Ovary (tissue), 9 donors: ENCODE results near the gene ANO8. TPM values are rescaled to one million over a fixed set of nuclear protein-coding genes. Genes with fewer than 3 reads are reported as not detected.
A peak's percentile ranks its signal among the peaks of the same experiment; 100 is the strongest.

Source experiments
- DNase-seq, 5 donors: peaks; one replicate each; pipeline ENCODE4 v3.0.0-alpha.2; 2019 to 2020
- H3K27ac ChIP-seq, 2 donors: fragments of 200-600 bp; one replicate each; pipeline versions ENCODE4 v1.5.1 to v1.8.0; 2019 to 2022
- H3K27me3 ChIP-seq: fragments of 200-600 bp; one replicate; pipeline ENCODE4 v1.8.0; 2022
- H3K36me3 ChIP-seq: fragments of 200-600 bp; sonication (generic); one replicate; pipeline ENCODE4 v1.5.1; 2019
- H3K4me1 ChIP-seq: one replicate; pipeline ENCODE4 v1.8.1; 2013; ENCODE audit warnings: mild to moderate bottlenecking, moderate library complexity; ENCODE audit not compliant: insufficient read depth
- H3K4me3 ChIP-seq: fragments of 200-600 bp; sonication (generic); one replicate; pipeline ENCODE4 v1.5.1; 2017
- H3K9me3 ChIP-seq, 2 donors: fragments of 200-600 bp in 1 of 2; sonication (generic) in 1 of 2; one replicate each; pipeline versions ENCODE4 v1.5.1 to v1.8.1; 2013 to 2019; ENCODE audit warnings: mild to moderate bottlenecking in 1 of 2, moderate library complexity in 1 of 2
- EP300 ChIP-seq: sonication (generic); formaldehyde crosslinking; IDR thresholded peaks from one replicate; pipeline ENCODE4 v1.6.1; 2017; ENCODE audit warnings: antibody characterized with exemption
- POLR2A ChIP-seq: fragments of 450-650 bp; IDR thresholded peaks from one replicate; pipeline ENCODE4 v1.6.1; 2017; ENCODE audit warnings: antibody characterized with exemption, mild to moderate bottlenecking, moderate library complexity
- WGBS, 3 donors: extraction: QIAGEN DNeasy Blood & Tissue Kit in 1 of 3; methylation state at CpG; one replicate each; pipeline versions ENCODE4 v1.1.5 to v1.1.7; 2013 to 2017; 5-methylcytosine and 5-hydroxymethylcytosine counted together
- intact Hi-C, 4 donors: fragments of 100-400 bp; cut with DNase I; formaldehyde crosslinking; loops; one replicate each; pipeline versions ENCODE4 v1.11.0 to v1.15.1; 2022 to 2023
- polyA plus RNA-seq, 2 donors: library from polyadenylated mRNA; stranded (reverse); fragments of 200-250 nt in 1 of 2; fragments of 350-450 nt in 1 of 2; fragmentation: Illumina TruSeq in 1 of 2; extraction: RNeasy Lipid Tissue Mini Kit (QIAGEN cat#74804) in 1 of 2; gene quantifications; one replicate each; pipeline ENCODE4 v1.2.3, GENCODE V29; 2013 to 2014
- total RNA-seq, 7 donors: library from RNA; depleted of rRNA in 2 of 7; stranded (reverse); fragments of >200 nt in 2 of 7; fragmentation: NEBNext Ultra II Directional in 3 of 7; extraction: Animal tissue kit (Norgen Biotek cat#: 25700) in 3 of 7; gene quantifications; one replicate each; pipeline versions ENCODE4 v1.1.0 to v1.2.4, GENCODE V29; 2016 to 2023
- TF ChIP-seq, protein P1 (sequence below), 3 donors: fragments of 450-650 bp in 2 of 3; fragments of 200-600 bp in 1 of 3; IDR thresholded peaks; one replicate each; pipeline versions ENCODE4 v1.5.1 to v1.8.0; 2016 to 2022; ENCODE audit warnings: antibody characterized with exemption in 3 of 3, mild to moderate bottlenecking in 1 of 3
- donor health status: DM: no; HTN: no; CAD: no; lungs with moderate emphysema.
- donor health status: DM: no; HTN: no; CAD: no.
- donor health status: Bipolar disorder and iron deficiency.
- donor health status: DM: yes; HTN: yes; CAD: no.
- donor health status: DM: no; HTN: no; CAD: no.
- donor health status: DM: yes; HTN: yes; CAD: no.

ANO8 gene
- total and polyA plus RNA-seq, 9 donors, result 2.0 to 8.9 (median 3.7) TPM

DNA sequence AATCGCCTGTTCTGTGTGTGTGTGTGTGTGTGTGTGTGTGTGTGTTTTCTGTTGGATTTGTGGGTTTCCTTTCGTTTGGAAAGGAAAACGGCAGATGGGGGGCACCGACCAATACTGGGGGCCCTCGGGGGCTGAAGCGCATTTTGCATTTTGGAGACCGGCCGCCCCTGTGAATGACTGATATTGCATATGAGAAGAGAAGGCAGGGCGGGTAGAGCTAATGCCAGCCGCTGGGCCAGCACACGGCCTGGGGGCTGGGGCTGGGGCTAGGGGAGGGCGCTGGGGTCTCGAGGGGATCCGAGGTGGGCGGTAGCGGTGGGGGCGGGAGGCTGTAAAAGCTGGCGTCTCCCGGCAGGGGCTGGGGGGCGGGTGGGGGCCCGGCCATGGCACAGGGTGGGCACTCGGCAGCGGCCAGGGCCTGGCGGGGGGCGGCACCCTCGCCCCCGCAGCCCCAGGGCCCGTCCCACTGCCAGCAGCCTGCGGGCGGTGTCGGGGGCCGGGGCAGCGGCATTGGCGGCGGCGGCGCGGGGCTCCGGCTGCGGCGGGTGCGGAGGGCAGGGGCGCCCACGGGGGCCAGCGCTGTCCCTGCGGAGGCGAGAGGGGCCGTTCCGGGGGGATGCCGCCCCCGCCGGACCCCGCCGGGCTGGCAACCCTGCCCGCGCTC is 11.2 kb downstream of the ANO8 start:
- Histone ChIP-seq H3K9me3 (no peaks in the 10 kb centered on the region), H3K4me3 (no peak overlapping the region), H3K36me3 (no peaks in the 10 kb centered on the region), H3K27ac (no peak overlapping the region), H3K4me1 (no peaks in the 10 kb centered on the region), H3K27me3 (no peaks in the 10 kb centered on the region)
- no peak for DNase-seq
- 18 to 37% (median 25%) methylated on average over 12 to 56 of the region's 56 CpGs for WGBS, 3 donors
- no peak for TF ChIP-seq POLR2A
- TF ChIP-seq, protein P1, sequence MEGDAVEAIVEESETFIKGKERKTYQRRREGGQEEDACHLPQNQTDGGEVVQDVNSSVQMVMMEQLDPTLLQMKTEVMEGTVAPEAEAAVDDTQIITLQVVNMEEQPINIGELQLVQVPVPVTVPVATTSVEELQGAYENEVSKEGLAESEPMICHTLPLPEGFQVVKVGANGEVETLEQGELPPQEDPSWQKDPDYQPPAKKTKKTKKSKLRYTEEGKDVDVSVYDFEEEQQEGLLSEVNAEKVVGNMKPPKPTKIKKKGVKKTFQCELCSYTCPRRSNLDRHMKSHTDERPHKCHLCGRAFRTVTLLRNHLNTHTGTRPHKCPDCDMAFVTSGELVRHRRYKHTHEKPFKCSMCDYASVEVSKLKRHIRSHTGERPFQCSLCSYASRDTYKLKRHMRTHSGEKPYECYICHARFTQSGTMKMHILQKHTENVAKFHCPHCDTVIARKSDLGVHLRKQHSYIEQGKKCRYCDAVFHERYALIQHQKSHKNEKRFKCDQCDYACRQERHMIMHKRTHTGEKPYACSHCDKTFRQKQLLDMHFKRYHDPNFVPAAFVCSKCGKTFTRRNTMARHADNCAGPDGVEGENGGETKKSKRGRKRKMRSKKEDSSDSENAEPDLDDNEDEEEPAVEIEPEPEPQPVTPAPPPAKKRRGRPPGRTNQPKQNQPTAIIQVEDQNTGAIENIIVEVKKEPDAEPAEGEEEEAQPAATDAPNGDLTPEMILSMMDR (IDR thresholded peaks at IDR 0.05), result no peak
- no peak for TF ChIP-seq EP300
- intact Hi-C loops, result no loop called here

GRCh38 chr19:17322854-17323253 is 11.8 kb downstream of the ANO8 start:
- Histone ChIP-seq H3K27me3 (no peaks in the 10 kb centered on the region), H3K9me3 (no peaks in the 10 kb centered on the region), H3K4me3 (no peak overlapping the region), H3K36me3 (no peaks in the 10 kb centered on the region), H3K4me1 (no peaks in the 10 kb centered on the region), H3K27ac (no peak overlapping the region)
- DNase-seq, result no peak
- intact Hi-C loops, result no loop called here
- TF ChIP-seq, protein P1 (IDR thresholded peaks at IDR 0.05), result no peak
- TF ChIP-seq POLR2A (no peak), EP300 (no peak)
- 45 to 62% (median 51%) methylated on average over 10 of the region's 10 CpGs for WGBS, 3 donors

DNA sequence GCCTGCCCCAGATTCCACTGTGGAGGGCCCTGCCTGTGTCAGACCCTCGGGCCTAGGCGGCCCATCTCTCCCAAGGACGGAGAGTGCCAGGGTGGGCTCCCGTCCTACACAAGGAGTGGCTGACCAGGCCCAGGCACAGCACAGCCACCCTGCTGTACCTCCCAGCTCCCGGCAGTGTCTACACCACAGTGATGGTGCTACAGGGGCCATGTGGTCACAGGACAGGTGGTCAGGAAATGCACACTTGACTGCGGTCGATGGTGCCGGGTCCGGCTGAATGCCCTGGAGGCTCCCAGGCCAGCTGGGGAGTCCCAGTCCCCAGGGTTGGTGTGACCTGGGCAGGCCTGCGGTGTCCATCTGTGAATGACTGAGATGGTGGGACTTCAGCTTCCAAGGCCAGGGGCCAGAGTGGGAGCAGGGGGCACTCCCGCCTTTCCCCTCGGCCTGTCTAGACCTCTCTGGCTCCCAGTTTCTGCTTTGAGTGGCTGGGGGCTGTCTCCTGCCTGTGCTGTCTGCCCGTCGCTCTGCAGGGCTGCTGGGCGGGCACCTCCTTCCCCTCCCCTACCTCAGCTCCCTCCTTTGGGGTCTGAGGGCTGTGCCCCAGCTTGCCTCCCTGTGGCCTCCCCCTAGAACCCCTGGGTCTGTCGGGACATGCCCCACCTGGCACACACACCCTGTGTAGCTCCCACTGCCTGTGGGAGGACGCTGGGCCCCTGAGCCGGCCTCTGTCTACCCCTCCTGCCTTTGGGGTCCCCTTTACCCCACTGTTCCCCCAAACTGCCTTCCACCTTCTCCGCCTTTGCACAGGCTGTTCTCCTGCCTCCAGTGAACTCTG is 12.8 kb downstream of the ANO8 start:
- DNase-seq, result no peak
- TF ChIP-seq, protein P1 (IDR thresholded peaks at IDR 0.05), result no peak
- no peak for TF ChIP-seq POLR2A
- no peak for TF ChIP-seq EP300
- Histone ChIP-seq H3K27me3 (no peaks in the 10 kb centered on the region), H3K27ac (no peak overlapping the region), H3K9me3 (no peaks in the 10 kb centered on the region), H3K36me3 (no peaks in the 10 kb centered on the region), H3K4me1 (no peaks in the 10 kb centered on the region), H3K4me3 (no peak overlapping the region)
- WGBS, 3 donors, result 87 to 90% (median 89%) methylated on average over 15 to 19 of the region's 19 CpGs
- intact Hi-C loops, result no loop called here

- Histone ChIP-seq H3K9me3 (no peaks in the 10 kb centered on the region), H3K27me3 (no peaks in the 10 kb centered on the region), H3K4me1 (no peaks in the 10 kb centered on the region), H3K4me3 (no peak overlapping the region), H3K27ac (no peak overlapping the region), H3K36me3 (no peaks in the 10 kb centered on the region)
- intact Hi-C loops, result no loop called here
- WGBS, 3 donors, result 79 to 83% (median 80%) methylated on average over 2 to 11 of the region's 11 CpGs
- TF ChIP-seq, protein P1 (IDR thresholded peaks at IDR 0.05), result no peak
- TF ChIP-seq POLR2A, result no peak
- no peak for TF ChIP-seq EP300
- DNase-seq, result peak in 1 of 5 donors; percentile 20
Observed at GRCh38 chr19:17320435-17320834, 14.2 kb downstream of the ANO8 start.
